NCI-H748 (cell line): ENCODE measurements around the gene HMOX1.

Experiments used
- DNase-seq: peaks from one replicate; lab custom pipeline; 2025; ENCODE audit not compliant: unreplicated experiment; lab: John Stamatoyannopoulos, UW

Gene HMOX1

GRCh38 chr22:35380537-35381423, at the start of gene HMOX1:
Gene HMOX1 (plus strand): TSS chr22:35381096. CDS start chr22:35381174, 78 bp downstream.
- DNase-seq: peak; percentile 71

GRCh38 chr22:35332278-35332677, 48.6 kb upstream of the HMOX1 start:
- no peak for DNase-seq

GRCh38 chr22:35333220-35333619, 47.7 kb upstream of the HMOX1 start:
- DNase-seq: no peak

GRCh38 chr22:35334004-35334403, 46.9 kb upstream of the HMOX1 start:
- DNase-seq: no peak

- DNase-seq: no peak
Observed at GRCh38 chr22:35335468-35335867, 45.4 kb upstream of the HMOX1 start.

- no peak for DNase-seq
Observed at GRCh38 chr22:35335936-35336781, 44.7 kb upstream of the HMOX1 start.

GRCh38 chr22:35337932-35338331, 43.0 kb upstream of the HMOX1 start:
- DNase-seq: no peak

GRCh38 chr22:35341090-35341874, 39.6 kb upstream of the HMOX1 start:
- DNase-seq: no peak

- no peak for DNase-seq
Observed at GRCh38 chr22:35342390-35342789, 38.5 kb upstream of the HMOX1 start.

- no peak for DNase-seq
Observed at GRCh38 chr22:35343664-35344550, 37.0 kb upstream of the HMOX1 start.

- no peak for DNase-seq
Observed at GRCh38 chr22:35344956-35345690, 35.8 kb upstream of the HMOX1 start.

- no peak for DNase-seq
Observed at GRCh38 chr22:35345808-35346505, 34.9 kb upstream of the HMOX1 start.

GRCh38 chr22:35346596-35347220, 34.2 kb upstream of the HMOX1 start:
- no peak for DNase-seq

- no peak for DNase-seq
Observed at GRCh38 chr22:35347462-35347861, 33.4 kb upstream of the HMOX1 start.

GRCh38 chr22:35348026-35348590, 32.8 kb upstream of the HMOX1 start:
- no peak for DNase-seq

- no peak for DNase-seq
Observed at GRCh38 chr22:35348703-35349102, 32.2 kb upstream of the HMOX1 start.

- DNase-seq: peak; percentile 53
Observed at GRCh38 chr22:35349368-35349703, 31.6 kb upstream of the HMOX1 start.
